Measurements from ENCODE around the gene RALGAPA1. TPM values are rescaled to one million over a fixed set of nuclear protein-coding genes. Genes with fewer than 3 reads are reported as not detected.
A peak's percentile ranks its signal among the peaks of the same experiment; 100 is the strongest.
"Not testable (repeated sequence)": the region's sequence is repeated elsewhere in the genome, so short reads cannot be mapped to it uniquely, and the experiment has no call there.

Gene RALGAPA1
- total RNA-seq: 47.9 and 52.6 TPM in 2 replicates
- long read RNA-seq, partial matches to known transcripts: 11 of 14 reads
- long read RNA-seq, other reads (novel, unspliced or antisense): 3 of 14 reads

GRCh38 chr14:35808638-35809563 is at the start of gene RALGAPA1:
TSS of gene RALGAPA1 (minus strand) at chr14:35809295. CDS start at chr14:35808835, 460 bp downstream.
- TF ChIP-seq, protein P1, sequence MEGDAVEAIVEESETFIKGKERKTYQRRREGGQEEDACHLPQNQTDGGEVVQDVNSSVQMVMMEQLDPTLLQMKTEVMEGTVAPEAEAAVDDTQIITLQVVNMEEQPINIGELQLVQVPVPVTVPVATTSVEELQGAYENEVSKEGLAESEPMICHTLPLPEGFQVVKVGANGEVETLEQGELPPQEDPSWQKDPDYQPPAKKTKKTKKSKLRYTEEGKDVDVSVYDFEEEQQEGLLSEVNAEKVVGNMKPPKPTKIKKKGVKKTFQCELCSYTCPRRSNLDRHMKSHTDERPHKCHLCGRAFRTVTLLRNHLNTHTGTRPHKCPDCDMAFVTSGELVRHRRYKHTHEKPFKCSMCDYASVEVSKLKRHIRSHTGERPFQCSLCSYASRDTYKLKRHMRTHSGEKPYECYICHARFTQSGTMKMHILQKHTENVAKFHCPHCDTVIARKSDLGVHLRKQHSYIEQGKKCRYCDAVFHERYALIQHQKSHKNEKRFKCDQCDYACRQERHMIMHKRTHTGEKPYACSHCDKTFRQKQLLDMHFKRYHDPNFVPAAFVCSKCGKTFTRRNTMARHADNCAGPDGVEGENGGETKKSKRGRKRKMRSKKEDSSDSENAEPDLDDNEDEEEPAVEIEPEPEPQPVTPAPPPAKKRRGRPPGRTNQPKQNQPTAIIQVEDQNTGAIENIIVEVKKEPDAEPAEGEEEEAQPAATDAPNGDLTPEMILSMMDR (IDR thresholded peaks at IDR 0.05): peak; percentile 48
- not testable (repeated sequence) for H3K27me3 Mint-ChIP-seq (ENCODE audit: unreplicated experiment); H3K9me3 Mint-ChIP-seq (ENCODE audit: unreplicated experiment); H3K36me3 Mint-ChIP-seq (ENCODE audit: unreplicated experiment)
- DNase-seq (ENCODE audit: extremely low spot score, unreplicated experiment): peak; percentile 97
- Mint-ChIP-seq H3K27ac (ENCODE audit: unreplicated experiment) (peak within 1 kb of the TSS; percentile 94), H3K4me1 (ENCODE audit: unreplicated experiment) (peaks cover 24% of the 10 kb centered on the region), H3K4me3 (ENCODE audit: unreplicated experiment) (peak within 1 kb of the TSS; percentile 95)

- H3K27ac Mint-ChIP-seq (ENCODE audit: unreplicated experiment): no peak overlapping the region
- TF ChIP-seq, protein P1 (IDR thresholded peaks at IDR 0.05): no peak
- H3K9me3 Mint-ChIP-seq (ENCODE audit: unreplicated experiment): no peaks in the 10 kb centered on the region
- H3K4me3 Mint-ChIP-seq (ENCODE audit: unreplicated experiment): no peak overlapping the region
- peaks cover 25% of the 10 kb centered on the region for H3K36me3 Mint-ChIP-seq (ENCODE audit: unreplicated experiment)
- H3K27me3 Mint-ChIP-seq (ENCODE audit: unreplicated experiment): no peaks in the 10 kb centered on the region
- DNase-seq (ENCODE audit: extremely low spot score, unreplicated experiment): no peak
- H3K4me1 Mint-ChIP-seq (ENCODE audit: unreplicated experiment): no peaks in the 10 kb centered on the region
Measured at GRCh38 chr14:35858521-35859209, 49.6 kb upstream of the RALGAPA1 start.

DNA sequence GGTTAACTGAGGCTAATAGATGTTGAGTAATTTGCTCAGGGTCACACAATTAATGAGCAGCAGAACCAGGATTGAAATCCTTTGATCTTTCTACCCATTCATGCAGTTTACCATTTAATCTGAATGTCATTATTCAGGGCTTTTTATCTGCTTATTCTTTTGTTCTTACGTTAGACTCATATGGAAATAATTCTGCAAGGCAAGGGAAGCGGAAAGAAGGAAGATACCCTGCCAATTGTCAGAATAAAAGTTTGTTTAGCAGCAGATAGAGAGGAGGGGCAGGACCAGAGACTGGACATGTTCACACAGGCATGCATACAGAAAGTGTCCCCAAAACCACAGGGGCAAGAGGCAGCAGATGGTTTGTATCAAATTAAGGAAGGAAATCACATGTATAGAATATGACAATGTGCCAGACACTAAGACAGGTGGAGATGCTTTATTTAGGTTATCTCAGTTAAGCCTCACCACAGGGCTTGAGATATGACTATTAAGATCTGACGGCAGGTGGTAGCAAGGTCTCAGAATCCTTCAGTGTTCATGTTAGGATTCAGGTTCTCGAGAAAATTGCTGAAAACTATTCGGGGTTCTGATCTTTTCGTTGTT is 46.9 kb upstream of the RALGAPA1 start:
- Mint-ChIP-seq H3K27me3 (ENCODE audit: unreplicated experiment) (no peaks in the 10 kb centered on the region), H3K36me3 (ENCODE audit: unreplicated experiment) (peaks cover 30% of the 10 kb centered on the region), H3K9me3 (ENCODE audit: unreplicated experiment) (peaks cover 13% of the 10 kb centered on the region), H3K4me3 (ENCODE audit: unreplicated experiment) (no peak overlapping the region), H3K4me1 (ENCODE audit: unreplicated experiment) (no peaks in the 10 kb centered on the region), H3K27ac (ENCODE audit: unreplicated experiment) (no peak overlapping the region)
- DNase-seq (ENCODE audit: extremely low spot score, unreplicated experiment): no peak
- TF ChIP-seq, protein P1 (IDR thresholded peaks at IDR 0.05): no peak

DNA sequence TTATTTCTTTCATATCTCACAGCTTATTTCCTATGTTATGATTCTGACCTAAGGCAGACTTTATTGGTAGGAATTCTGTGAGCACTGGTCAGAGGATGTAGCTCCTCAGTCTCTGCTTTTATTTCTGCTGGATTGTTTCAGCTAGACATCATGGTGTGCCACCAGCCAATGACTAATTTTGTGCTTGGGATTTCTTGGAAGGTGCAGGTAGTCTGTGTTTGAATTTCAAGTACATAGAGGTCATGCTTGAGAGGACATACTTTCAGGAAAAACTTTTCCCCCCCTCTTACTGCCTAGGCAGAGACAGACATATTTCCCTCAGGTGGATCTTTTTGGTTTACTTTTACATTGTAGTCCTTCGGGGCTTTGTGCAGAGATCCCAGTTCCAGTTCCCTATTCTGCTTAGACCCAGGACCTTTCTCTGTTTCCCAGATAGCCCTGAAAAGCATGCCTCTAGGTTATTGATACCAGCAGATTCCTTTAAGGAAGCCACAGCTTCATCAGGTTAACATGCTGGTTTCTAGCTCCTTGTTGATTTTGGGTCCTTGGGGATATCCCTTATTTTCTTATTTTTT is 45.7 kb upstream of the RALGAPA1 start:
- Mint-ChIP-seq H3K36me3 (ENCODE audit: unreplicated experiment) (peaks cover 38% of the 10 kb centered on the region), H3K4me3 (ENCODE audit: unreplicated experiment) (no peak overlapping the region), H3K27me3 (ENCODE audit: unreplicated experiment) (no peaks in the 10 kb centered on the region), H3K27ac (ENCODE audit: unreplicated experiment) (no peak overlapping the region), H3K9me3 (ENCODE audit: unreplicated experiment) (peaks cover 13% of the 10 kb centered on the region), H3K4me1 (ENCODE audit: unreplicated experiment) (no peaks in the 10 kb centered on the region)
- DNase-seq (ENCODE audit: extremely low spot score, unreplicated experiment): no peak
- TF ChIP-seq, protein P1 (IDR thresholded peaks at IDR 0.05): no peak

Data from osteocyte (in vitro differentiated cells).